DMS53 treated with DMSO at 0.1 percent for 48 hours (cell line): ENCODE data around the gene DGKA.

Source experiments
- DNase-seq: peaks from one replicate; lab custom pipeline; 2025; ENCODE audit not compliant: unreplicated experiment; lab: John Stamatoyannopoulos, UW

DGKA gene

DNA sequence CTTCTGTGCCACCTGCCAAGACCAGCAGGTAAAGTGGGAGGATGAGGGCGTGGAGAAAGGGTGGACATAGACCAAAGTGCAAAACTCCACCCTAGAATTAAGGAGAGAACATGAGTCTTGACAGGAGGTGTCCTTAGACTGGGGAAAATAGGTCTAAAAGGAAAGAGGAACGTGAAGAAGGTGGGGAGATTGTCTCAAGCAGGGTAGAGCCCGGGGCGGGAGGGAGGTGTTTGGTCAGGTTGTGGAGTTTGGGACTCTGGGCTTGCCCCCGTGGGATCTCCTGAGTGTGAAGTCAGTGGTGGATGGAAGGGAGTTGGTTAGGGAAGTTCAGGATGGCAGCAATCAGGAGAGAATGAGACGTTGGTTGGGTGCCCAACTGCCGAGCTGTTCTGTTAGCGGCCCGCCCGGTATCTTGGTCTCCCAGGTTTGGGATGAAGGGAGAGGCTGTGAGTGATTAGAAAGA lies 386 bp downstream of the DGKA start:
- DNase-seq, result no peak

DNA sequence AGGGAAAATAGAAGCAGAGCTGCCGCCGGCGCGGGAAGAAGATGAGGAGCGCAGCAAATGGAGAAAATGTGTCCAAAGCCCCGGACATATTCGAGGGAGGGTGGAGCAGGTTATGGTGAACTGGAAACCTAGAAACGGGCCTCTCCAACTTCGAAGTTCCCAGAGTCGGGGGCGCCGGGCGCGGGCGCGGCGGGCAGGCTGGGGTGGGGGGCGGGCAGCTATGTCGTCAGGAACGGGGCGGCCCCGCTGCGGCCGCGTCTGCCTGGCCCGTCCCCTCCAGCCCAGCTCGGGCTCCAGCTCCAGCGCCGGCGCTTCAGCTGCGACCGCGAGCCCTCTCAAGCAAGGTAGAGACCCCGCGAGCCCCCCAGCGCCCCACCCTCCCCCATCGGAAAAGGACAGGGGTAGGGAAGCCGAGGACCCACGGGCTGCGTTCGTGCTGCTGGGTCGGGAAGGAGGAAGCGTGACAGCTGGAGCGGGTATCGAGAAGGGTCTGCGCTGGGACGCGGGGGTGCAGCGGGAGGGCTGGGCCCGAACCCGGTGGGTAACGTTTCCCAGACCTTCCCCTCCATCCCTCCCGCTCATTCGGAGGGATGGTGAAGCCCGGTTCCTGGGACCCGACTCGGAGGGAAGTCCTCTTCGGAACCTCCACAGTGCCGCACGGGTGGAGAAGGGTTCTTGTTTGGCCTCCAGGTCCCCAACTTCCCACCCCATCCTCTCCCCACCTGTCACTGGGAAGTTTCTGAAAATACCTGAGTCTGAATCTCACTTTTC lies 1.0 kb downstream of the DGKA start:
- DNase-seq, result no peak

DNA sequence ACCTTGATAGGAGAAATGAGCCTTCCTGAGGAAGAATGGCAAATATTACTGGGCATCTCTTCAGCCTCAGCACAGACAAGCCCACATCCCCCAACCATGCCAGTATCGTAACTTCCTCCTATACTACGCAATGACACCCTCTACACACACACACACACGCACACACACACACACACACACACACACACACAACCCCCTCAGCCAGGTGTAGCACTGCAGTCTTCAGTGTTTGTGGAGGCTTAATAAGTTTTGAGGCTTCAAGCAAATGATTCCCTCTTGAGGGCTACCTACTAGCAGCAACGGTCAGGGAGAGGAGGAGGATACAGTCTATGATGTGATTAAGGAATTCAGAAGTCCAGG lies 1.6 kb downstream of the DGKA start:
- no peak for DNase-seq

DNA sequence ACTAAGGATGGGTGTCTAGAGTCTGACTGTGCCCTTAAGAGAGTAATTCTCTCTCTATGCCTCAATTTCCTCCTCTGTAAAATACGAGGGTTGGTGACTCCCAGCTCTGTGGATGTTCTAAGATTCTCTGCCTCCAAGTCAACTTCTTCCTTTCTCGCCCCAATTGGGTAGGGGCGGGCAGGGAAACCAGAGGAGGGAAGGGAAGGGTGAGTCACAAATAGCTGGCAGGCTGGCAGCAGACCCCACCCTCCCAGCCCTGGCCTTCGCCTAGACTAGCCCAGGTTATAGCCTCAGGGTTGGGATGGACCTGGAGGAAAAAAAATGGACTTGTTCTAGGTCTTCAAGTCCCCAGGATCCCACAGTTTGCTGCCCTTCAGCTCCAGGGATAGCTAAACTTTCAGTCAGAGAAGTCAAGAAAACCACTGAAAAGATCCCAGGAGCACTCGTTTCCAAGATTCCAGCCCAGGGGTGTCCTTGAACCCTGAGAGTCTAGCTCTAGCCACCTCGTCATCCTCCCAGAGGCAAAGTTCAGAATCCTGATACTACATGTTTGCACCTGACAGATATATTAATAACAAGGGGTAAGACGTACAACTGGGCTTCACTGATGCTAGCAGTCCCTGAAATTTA lies 2.3 kb downstream of the DGKA start:
- no peak for DNase-seq

DNA sequence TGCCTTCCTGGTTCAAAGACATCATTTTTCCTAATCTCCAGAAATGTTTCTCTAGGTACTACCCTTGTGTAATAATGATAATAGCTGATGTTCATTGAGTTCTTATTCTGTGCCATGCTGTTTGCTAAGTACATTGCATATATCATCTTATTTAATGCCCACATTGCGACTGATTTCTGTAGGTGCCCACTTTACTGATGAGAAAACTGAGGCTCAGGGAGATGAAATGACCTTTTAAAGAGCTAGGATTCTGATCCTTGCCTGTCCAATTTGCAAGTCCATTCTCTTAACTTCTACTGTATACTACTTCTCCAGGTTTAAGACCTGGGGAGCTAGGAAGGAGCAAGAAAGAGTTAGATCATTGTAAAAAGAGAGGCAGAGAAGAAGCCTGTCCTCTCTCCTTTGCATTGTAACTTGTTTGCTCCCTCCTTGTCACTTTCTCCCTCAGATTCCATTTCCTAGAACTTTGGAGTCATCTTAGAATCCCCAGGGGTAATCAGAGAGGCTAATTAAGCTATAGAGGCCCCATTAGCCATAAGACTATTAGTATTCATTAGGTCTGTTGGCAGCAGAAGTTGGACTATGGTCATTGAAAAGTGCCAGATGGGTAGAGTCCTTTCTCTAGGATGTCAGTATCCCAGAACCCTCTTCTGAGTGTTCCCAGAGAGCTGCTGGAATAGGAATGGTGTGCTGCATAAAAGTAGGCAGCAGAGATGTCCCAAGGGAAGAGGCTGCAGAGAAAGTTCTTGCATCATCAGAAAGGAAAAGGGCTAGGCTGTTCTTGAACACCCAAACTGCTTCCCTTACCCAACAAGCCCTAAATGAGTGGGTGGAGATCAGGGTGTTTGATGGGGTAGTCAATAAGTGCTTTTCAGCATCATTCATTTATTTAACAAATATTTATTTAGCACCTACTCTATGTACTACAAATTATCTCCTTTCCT lies 3.1 kb downstream of the DGKA start:
- no peak for DNase-seq

DNA sequence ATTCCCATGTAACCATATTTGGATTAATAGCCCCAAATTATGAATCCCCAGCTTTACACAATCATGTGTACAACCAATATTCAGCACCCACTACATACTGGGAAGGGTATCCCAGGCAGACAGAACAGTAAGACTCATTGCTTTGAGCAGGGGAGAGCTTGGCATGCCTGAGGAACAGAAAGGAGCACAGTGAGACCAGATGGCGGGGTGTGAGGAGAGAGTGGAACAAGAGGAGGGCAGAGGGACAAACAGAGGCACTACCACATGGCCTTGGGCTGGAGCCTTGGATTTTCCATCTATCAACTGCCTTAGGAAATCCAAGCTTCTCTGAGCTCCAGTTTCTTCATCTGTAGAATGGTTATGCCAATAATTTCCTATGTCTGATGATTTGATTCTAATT lies 3.8 kb downstream of the DGKA start:
- DNase-seq, result no peak

DNA sequence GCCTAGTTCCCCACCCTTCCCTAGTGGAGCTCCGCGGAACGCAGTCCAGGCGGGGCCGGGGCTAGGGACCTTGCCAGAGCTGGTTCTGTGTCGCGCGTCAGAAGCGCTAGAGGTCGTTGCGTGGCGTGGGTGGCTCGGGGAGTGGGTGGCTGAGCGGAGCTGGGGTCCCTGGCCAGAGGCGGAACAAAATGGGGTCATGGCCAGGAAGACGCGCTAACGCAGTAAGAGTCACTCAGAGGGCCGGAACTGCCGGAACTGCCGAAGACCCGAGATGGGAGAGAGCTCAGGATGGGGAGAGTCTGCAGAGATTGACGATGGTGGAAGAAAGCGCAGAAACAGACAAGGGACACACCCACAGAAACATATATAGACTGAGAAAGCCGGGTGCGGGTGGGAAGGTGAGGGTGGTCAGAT lies 4.8 kb downstream of the DGKA start:
- no peak for DNase-seq

DNA sequence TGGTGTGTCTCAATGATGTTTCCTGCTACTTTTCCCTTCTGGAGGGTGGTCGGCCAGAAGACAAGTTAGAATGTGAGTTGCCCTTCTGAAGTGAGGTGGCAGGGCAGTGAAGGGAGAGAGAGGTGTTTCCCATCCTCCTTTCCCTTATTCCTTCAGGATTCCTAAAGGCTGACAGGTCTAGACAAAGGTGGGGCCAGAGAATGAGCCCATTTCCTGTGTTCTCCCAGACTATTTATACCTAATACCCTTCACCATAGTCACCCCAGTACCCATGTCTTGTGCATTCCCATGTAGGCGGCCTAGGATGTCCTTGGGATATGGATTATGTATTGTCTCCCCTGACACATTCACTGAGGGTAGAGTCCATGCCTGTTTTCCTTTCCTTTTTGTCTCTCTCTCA lies 7.0 kb downstream of the DGKA start:
- DNase-seq, result no peak

DNA sequence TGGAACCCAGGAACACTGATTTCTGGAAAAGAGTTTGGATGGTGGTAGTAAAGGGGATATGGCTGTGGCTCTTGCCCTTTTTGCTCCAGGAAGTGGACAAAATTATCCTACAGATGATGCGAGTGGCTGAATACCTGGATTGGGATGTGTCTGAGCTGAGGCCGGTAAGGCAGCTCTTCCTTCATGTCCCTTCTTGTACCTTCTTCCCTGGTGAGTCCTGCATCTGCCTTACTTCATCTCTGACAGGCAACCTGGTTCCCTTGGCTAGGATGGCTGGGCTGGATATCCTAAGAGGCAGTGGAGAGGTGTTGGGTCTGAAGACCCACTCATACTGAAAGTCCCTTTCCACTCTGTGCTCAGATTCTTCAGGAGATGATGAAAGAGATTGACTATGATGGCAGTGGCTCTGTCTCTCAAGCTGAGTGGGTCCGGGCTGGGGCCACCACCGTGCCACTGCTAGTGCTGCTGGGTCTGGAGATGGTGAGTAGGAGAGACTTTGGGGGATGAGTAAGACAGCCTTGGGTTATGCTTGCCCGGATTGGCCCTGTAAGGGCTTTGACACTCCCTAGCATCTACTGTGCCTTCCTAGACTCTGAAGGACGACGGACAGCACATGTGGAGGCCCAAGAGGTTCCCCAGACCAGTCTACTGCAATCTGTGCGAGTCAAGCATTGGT lies 8.0 kb downstream of the DGKA start:
- no peak for DNase-seq

DNA sequence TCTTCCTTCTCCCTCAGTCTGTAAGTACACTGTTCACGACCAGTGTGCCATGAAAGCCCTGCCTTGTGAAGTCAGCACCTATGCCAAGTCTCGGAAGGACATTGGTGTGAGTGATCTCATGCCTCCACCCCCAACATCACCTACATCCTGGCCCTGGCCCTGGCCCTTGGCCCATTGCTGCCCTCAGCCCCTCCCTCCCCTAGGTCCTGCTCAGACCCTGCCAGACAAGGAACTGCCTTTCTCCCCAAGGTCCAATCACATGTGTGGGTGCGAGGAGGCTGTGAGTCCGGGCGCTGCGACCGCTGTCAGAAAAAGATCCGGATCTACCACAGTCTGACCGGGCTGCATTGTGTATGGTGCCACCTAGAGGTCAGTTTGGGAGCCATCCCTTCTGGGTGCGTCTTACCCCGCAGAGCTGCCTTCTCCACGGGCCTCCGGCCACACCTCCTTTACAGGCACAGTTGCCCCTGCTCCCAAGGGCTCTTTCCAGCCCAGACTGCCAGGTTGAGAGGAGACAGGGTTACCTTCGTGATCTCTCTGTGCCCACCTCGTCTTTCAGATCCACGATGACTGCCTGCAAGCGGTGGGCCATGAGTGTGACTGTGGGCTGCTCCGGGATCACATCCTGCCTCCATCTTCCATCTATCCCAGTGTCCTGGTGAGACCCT lies 9.2 kb downstream of the DGKA start:
- DNase-seq, result peak; percentile 76

DNA sequence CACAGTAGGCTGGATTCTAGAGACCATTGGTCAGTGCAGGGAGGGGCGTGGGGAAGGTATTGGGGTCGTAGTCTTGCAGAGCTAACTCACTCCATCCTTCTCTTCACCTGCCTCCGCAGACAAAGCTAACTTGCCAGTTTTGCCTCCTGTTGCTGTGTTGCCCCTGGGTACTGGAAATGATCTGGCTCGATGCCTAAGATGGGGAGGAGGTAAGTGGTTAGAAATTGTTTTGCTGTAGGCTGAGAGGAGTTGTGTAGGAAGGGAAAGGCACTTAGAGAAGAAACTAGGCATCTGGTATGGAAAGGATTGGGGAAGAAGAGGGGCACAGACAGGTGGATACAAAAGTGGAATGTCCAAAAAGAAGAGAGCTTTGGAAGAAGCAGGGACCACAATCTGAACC lies 11.1 kb downstream of the DGKA start:
- DNase-seq, result no peak

DNA sequence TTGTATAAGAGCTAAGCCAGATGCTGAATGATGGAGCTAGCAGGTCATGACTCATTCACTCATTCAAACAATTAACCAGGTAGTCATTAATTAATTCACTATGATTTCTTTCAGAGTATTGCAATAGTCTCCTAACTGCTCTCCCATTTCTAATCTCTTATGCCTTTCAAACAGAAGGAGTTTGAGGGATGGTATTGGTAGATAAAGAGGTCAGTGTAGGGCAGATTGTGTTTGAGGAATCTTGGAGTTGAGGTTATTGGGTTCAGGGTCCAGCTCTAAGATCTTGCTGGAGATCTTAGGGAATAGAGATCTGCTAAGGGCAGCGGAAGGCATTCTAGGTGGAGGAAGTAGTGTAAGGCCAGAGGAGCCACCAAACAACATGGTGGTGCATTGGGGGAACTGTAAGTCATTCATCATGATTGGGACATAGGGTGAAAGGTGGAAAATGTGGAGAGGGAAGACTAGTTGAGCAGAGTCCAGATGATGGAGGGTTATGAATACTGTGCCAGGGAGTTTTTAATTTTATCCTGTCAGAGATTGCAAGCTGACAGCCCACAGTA lies 11.7 kb downstream of the DGKA start:
- no peak for DNase-seq

DNA sequence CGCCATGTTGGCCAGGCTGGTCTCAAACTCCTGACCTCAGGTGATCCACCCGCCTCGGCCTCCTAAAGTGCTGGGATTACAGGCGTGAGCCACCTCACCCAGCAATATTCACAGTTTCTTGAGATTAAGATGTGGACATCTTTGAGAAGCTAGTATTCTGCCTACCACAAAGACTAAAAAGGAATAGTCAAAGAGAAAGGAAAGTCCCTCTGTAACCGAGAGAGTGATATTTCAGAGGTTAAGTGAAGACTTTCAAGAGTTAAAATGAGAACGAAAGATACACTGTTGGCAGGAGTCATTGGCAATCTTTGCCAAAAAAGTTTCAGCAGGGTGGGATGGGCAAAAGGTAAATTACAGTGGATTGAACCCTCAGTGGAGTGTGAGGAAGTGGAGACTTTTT lies 15.6 kb downstream of the DGKA start:
- DNase-seq, result no peak

DNA sequence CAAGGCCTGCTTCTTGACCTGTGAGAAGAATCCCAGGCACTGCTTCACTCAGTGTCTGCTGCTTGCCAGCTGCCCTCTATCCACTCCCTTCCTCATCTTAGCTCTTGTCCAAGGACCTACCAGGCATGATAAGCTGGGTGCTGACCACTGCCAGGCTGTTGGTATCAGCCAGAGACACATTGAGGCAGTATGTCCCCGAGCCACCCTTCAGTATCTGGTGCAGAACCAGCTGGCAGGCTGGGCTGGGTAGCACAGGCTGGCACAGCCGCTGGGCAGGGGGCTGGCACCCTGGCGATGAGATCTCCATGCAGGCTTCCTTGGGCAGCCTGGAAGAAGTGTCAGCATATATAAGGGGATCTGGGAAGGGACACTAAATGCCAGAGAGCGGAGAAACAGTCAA lies 24.4 kb downstream of the DGKA start:
- no peak for DNase-seq

DNA sequence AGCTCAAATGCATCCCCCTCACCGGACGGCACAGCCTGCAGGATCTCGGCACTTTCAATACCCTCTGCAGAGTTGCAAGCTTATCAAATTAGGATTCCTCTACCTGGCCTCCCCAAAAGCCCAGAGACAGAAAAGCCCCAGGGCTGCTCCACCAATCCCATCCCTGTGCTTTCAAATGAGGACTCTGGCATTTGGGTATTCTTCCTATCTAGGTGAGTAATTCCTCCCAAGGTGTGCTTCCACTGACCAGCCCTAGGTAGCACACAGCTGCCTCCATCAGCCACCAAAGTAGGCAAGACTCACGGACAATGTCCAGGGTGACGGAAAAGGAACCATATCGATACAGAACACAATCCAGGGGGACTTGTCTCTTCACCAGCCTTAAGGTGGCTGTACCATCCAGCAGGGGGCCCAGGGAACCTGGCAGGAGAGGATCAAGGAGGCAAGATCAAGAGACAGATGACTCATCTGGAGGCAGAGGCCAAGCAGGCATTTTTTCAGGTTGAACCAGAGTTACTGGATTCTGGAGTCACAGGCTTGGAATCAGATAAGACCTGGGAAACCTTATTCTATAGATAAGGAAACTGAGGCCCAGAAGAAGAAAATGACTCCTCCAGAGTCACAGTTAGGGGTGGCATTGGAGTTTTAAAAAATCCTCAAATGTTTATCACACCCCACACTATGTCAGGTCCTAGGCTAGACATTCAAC lies 25.0 kb downstream of the DGKA start:
- peak; percentile 18 for DNase-seq

DNA sequence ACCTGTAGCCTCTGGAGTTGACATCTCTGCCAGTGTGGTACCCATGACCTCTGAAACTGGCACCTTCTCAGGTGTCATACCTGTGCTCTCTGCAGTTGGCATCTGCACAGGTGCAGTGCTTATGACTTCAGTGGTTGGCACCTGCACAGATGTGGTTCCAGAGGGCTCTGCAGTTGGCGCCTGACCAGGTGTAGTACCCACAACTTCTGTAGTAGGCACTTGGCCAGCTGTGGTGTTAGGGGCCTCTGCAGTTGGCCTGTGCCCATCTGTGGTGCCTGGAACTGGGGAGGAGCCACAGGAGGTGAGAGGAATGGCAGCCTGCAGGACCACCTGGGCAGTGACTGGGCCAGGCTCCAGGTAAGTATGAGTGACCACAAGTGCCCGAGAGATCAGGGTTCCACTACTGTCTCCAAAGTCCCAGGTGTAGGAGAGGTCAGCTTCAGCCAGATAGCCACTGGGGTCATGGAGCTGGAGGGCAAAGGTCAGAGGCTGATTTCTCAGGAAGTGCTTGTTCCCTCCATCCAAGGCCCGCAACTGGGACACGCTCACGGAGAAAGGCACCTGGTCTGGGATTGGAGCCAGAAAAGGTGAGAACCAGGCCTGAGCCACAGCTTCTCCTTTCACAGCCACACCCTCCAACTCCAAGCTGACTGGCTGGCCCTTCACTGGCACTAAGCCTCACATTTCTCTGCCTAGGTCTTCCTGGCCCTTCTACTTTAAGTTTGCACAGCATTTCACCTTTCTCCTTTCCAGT lies 26.3 kb downstream of the DGKA start:
- DNase-seq, result no peak

DNA sequence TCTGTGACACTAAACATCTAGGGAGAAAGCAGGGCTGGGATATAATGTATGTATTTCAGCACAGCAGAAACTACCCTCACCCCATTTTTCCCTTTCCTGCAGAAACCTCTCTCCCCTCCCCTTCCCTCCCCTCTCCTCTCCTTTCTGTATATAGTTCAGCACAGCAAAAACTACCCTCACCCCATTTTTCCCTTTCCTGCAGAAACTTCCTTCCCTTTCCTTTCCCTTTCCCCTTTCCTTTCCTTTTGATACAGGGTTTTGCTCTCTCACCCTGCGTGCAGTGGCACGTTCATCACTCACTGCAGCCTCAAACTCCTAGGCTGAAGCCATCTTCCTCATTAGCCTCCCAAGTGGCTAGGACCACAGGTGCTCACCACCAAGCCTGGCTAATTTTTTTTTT lies 32.8 kb downstream of the DGKA start:
- DNase-seq, result no peak

DNA sequence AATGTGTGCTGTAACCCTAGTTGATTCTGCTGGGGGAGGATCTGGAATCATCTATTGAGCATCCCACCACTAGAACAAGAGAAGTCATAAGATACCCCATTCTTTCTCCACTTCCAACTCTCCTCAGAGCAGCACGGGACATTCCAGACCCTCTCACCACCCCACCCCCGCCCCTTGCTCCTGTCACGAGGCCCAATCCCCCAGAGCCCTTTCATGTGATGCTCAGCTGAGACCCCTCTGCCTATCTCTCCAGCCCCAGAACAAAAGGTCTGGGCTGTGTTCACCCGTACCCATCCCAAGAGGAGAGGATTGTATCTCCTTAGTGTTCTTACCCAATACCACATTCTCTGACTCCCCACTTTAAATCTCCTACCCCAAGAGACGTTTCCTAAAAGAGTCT lies 34.3 kb downstream of the DGKA start:
- no peak for DNase-seq

DNA sequence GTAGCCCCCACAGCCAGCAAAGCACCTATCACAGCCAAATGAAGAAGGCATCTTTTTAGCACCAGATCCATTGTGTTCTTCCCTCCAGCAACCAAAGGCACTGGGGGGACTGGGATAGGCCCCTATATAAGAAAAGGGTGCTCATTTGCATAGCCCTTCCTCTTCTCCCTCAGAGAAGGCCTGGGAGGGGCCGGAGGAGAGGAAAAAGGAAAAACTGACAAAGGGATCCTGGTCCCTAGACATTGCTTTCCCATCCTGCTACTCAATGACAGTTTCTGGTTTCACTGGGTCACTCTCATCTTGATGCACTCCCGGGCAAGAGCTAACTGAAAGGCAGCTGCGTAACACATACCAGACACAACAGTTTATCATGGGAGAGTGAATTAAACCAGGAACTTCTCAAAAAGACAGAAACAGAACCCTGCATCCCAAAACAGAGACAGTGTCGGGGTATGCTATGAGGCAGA lies 35.0 kb downstream of the DGKA start, which contains the start of gene PMEL:
PMEL (minus strand) TSS at position 102 of the 467 bp plus-strand sequence; CDS start at position 71, 31 bp downstream.
- peak; percentile 44 for DNase-seq
